Measurements from ENCODE around the gene IER3. TPM values are rescaled to one million over a fixed set of nuclear protein-coding genes. Genes with fewer than 3 reads are reported as not detected.

The IER3 gene
- total and polyA plus RNA-seq, 9 of the 15 experiments (the other 6 are each of a cell fraction or from before 2014, with no cell fraction given) = 1.5 to 30.0 (median 11.5) TPM

DNA sequence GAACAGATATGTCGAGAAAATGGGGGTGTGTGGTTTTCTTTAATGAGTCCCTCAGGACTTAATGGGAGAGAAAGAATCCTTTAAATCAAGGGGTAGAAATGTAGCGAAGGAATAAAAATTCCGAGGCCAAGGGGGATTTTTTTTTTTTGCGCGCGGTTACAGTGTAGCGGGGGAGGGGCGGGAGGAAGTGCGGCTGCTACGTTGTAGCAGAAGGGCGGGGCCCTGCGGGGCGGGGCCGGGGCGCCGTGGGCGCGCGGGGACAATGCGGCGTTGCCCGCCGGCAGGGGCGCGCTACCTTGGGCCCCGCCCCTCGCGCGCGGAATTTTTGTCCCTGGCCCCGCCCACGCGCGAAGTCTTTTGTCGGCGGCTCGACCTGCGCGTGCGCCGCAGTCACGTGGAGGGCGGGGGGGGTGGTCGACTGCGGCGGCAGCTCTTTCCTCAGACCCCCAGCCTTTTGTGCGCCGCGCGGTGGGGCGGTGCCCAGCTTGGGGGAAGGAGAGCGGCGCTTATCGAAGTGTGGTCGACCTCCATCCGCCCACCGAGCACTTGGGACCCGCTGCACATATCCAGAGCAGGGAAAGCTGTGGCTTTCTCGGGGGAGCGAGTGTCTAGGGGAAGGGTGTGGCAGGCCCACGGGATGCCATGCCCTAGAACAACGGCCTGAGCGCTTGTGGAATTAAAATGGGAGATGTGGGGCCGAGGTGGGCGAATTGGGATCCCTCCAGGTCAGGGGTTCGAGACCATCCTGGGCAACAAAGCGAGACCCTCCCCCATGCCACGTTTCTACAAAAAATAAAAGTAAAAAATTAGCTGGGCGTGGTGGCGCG lies 22.9 kb downstream of the IER3 start (continued):
- TF ChIP-seq, protein P1, sequence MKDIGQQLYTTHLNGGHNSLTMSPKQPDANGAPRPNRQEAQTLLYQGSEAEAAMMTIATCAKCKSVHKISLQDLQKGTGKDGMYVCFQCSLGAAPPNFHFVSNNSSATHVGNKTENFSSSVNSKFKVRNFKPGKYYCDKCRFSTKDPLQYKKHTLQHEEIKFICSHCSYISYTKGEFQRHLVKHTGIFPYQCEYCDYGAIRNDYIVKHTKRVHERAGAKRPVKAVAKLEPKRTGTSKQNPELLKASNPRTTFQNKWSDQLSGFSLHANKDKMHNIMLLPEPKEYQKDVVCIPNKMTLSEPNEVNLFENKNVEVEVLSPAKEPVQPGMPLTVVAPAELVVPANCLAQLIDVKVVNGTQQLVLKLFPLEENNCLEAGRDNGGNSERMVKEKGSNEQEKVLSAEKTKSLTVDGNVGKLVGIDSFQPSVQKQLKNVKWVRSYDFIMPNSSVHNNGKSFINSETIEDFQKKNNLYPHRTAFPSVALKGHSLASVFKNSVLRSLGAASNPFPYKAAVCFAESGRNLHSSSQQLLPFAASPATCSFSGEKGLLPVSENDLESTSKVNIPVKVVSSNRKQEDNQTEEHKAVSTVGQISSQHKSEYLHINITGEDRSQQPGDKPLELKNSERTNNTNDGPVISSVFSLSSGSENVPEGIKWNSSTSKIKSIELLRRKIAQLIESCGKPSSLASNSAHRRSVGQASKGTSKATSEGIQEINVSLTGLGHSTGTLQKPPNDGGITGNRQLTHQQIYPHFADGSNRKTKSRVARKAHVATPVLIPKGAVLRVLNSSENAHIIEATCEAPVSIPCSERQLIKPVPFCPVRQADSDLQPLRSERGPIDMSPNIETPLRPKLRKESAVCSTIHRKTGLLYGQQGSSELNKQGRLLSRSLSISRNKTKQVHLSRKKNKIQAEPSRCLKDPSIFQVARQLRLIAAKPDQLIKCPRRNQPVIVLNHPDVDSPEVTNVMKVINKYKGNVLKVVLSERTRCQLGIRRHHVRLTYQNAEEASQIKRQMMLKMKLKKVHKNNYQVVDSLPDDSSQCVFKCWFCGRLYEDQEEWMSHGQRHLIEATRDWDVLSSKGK (CRISPR knock-in tag; IDR thresholded peaks at IDR 0.05) = no peak
- no peak for TF ChIP-seq ZNF282 (CRISPR knock-in tag; IDR thresholded peaks at IDR 0.05)
- no peak for TF ChIP-seq ZC3H11A (IDR thresholded peaks at IDR 0.05; ENCODE audit: low read depth, low read length)
- TF ChIP-seq ILK (tag; IDR thresholded peaks at IDR 0.05; ENCODE audit: borderline replicate concordance, low read depth) = no peak
- peak; percentile 78 for TF ChIP-seq CHD1 (IDR thresholded peaks at IDR 0.05; ENCODE audit: low read length)
- no peak for TF ChIP-seq SMAD1 (IDR thresholded peaks at IDR 0.05; ENCODE audit: low read depth, low read length, partially characterized antibody)
- TF ChIP-seq, protein P2, sequence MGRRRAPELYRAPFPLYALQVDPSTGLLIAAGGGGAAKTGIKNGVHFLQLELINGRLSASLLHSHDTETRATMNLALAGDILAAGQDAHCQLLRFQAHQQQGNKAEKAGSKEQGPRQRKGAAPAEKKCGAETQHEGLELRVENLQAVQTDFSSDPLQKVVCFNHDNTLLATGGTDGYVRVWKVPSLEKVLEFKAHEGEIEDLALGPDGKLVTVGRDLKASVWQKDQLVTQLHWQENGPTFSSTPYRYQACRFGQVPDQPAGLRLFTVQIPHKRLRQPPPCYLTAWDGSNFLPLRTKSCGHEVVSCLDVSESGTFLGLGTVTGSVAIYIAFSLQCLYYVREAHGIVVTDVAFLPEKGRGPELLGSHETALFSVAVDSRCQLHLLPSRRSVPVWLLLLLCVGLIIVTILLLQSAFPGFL (CRISPR knock-in tag; IDR thresholded peaks at IDR 0.05) = no peak
- no peak for TF ChIP-seq POLR2H (tag; IDR thresholded peaks at IDR 0.05; ENCODE audit: low read depth)
- 0 out of 2 replicates have a peak, but pooled peaks have one; percentile 45 for TF ChIP-seq CHD2 (IDR thresholded peaks at IDR 0.05; ENCODE audit: low read depth, low read length)
- TF ChIP-seq TAF7 (tag; IDR thresholded peaks at IDR 0.05) = peak; percentile 64; the same call in 1 of the 2 replicates
- no peak for TF ChIP-seq PURB (CRISPR knock-in tag; IDR thresholded peaks at IDR 0.05; ENCODE audit: low read depth)
- TF ChIP-seq, protein P3, sequence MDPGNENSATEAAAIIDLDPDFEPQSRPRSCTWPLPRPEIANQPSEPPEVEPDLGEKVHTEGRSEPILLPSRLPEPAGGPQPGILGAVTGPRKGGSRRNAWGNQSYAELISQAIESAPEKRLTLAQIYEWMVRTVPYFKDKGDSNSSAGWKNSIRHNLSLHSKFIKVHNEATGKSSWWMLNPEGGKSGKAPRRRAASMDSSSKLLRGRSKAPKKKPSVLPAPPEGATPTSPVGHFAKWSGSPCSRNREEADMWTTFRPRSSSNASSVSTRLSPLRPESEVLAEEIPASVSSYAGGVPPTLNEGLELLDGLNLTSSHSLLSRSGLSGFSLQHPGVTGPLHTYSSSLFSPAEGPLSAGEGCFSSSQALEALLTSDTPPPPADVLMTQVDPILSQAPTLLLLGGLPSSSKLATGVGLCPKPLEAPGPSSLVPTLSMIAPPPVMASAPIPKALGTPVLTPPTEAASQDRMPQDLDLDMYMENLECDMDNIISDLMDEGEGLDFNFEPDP (CRISPR knock-in tag; IDR thresholded peaks at IDR 0.05) = peak; percentile 91; the same call in 1 of the 2 replicates
- TF ChIP-seq TRIM24 (IDR thresholded peaks at IDR 0.05) = no peak
- TF ChIP-seq CREB1 (IDR thresholded peaks at IDR 0.05) = peak; percentile 82
- TF ChIP-seq CREB1 (CRISPR knock-in tag; IDR thresholded peaks at IDR 0.05) = peak; percentile 61
- TF ChIP-seq SMARCA4 (IDR thresholded peaks at IDR 0.05) = peak; percentile 29; the same call in 1 of the 2 replicates
- 0 out of 2 replicates have a peak, but pooled peaks have one; percentile 26 for TF ChIP-seq PTBP1 (IDR thresholded peaks at IDR 0.05; ENCODE audit: low read depth, low read length)
- no peak for TF ChIP-seq PTRF (tag; IDR thresholded peaks at IDR 0.05)
- no peak for TF ChIP-seq SRSF1 (IDR thresholded peaks at IDR 0.05; ENCODE audit: low read depth, low read length)
- TF ChIP-seq, protein P4, sequence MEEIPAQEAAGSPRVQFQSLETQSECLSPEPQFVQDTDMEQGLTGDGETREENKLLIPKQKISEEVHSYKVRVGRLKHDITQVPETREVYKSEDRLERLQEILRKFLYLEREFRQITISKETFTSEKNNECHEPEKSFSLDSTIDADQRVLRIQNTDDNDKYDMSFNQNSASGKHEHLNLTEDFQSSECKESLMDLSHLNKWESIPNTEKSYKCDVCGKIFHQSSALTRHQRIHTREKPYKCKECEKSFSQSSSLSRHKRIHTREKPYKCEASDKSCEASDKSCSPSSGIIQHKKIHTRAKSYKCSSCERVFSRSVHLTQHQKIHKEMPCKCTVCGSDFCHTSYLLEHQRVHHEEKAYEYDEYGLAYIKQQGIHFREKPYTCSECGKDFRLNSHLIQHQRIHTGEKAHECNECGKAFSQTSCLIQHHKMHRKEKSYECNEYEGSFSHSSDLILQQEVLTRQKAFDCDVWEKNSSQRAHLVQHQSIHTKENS (CRISPR knock-in tag; IDR thresholded peaks at IDR 0.05) = no peak
- peak; percentile 68 for TF ChIP-seq KLF1 (tag; IDR thresholded peaks at IDR 0.05)
